Upper lobe of right lung (tissue), 1 donor: Measurements from ENCODE around the gene SLC35C1. TPM values are rescaled to one million over a fixed set of nuclear protein-coding genes. Genes with fewer than 3 reads are reported as not detected.

ENCODE experiments used
- ATAC-seq: fragments of 200-7000 bp; cut with Tn5 transposase; one replicate; pipeline ENCODE4 v1.9.1; 2020; ENCODE audit warnings: mild to moderate bottlenecking, moderate library complexity
- DNase-seq: peaks from one replicate; pipeline ENCODE4 v3.0.0-alpha.2; 2020
- H3K27ac ChIP-seq: fragments of 200-600 bp; one replicate; pipeline ENCODE4 v1.8.0; 2022
- H3K27me3 ChIP-seq: fragments of 200-600 bp; one replicate; pipeline ENCODE4 v1.8.0; 2022; ENCODE audit warnings: mild to moderate bottlenecking
- H3K36me3 ChIP-seq: fragments of 200-600 bp; one replicate; pipeline ENCODE4 v1.8.0; 2022
- H3K4me1 ChIP-seq: fragments of 200-600 bp; one replicate; pipeline ENCODE4 v1.8.0; 2022
- H3K4me3 ChIP-seq: fragments of 200-600 bp; one replicate; pipeline ENCODE4 v1.8.0; 2022; ENCODE audit warnings: mild to moderate bottlenecking
- H3K9me3 ChIP-seq: fragments of 200-600 bp; one replicate; pipeline ENCODE4 v1.8.0; 2022
- intact Hi-C: fragments of 100-400 bp; cut with DNase I; formaldehyde crosslinking; loops from one replicate; pipeline ENCODE4 v1.11.0; 2022
- long read RNA-seq: library from polyadenylated mRNA; unstranded; transcript quantifications from one replicate; pipeline ENCODE4 v2.0.0, GENCODE V29; 2021
- total RNA-seq: library from RNA; stranded (reverse); fragmentation: NEBNext Ultra II Directional; extraction: Animal tissue kit (Norgen Biotek cat#: 25700); gene quantifications from one replicate; pipeline ENCODE4 v1.2.1, GENCODE V29; 2021
- TF ChIP-seq, protein P1 (sequence below): fragments of 200-600 bp; IDR thresholded peaks from one replicate; pipeline ENCODE4 v1.8.0; 2022; ENCODE audit warnings: antibody characterized with exemption
- donor health status: DM: no; HTN: yes; CAD: no; lungs with severe emphysema.

SLC35C1 gene
- total RNA-seq = 25.1 TPM
- long read RNA-seq, full-length matches to known transcripts = 81 of 111 reads
- long read RNA-seq, partial matches to known transcripts = 22 of 111 reads
- long read RNA-seq, other reads (novel, unspliced or antisense) = 8 of 111 reads

- ATAC-seq (peak; percentile 97), DNase-seq (peak; percentile 99)
- TF ChIP-seq, protein P1, sequence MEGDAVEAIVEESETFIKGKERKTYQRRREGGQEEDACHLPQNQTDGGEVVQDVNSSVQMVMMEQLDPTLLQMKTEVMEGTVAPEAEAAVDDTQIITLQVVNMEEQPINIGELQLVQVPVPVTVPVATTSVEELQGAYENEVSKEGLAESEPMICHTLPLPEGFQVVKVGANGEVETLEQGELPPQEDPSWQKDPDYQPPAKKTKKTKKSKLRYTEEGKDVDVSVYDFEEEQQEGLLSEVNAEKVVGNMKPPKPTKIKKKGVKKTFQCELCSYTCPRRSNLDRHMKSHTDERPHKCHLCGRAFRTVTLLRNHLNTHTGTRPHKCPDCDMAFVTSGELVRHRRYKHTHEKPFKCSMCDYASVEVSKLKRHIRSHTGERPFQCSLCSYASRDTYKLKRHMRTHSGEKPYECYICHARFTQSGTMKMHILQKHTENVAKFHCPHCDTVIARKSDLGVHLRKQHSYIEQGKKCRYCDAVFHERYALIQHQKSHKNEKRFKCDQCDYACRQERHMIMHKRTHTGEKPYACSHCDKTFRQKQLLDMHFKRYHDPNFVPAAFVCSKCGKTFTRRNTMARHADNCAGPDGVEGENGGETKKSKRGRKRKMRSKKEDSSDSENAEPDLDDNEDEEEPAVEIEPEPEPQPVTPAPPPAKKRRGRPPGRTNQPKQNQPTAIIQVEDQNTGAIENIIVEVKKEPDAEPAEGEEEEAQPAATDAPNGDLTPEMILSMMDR = peak; percentile 15
- intact Hi-C loops = no loop called here
- Histone ChIP-seq H3K4me3 (peak within 1 kb of the TSS; percentile 78), H3K27ac (peak within 1 kb of the TSS; percentile 91), H3K36me3 (peaks cover 7% of the 10 kb centered on the region), H3K27me3 (no peaks in the 10 kb centered on the region), H3K4me1 (peaks cover 40% of the 10 kb centered on the region), H3K9me3 (no peaks in the 10 kb centered on the region)
Measured at GRCh38 chr11:45804761-45805304, at the start of gene SLC35C1. Gene SLC35C1, plus strand, starts transcription at chr11:45805149. Its CDS starts 653 bp downstream, at chr11:45805802.

DNA sequence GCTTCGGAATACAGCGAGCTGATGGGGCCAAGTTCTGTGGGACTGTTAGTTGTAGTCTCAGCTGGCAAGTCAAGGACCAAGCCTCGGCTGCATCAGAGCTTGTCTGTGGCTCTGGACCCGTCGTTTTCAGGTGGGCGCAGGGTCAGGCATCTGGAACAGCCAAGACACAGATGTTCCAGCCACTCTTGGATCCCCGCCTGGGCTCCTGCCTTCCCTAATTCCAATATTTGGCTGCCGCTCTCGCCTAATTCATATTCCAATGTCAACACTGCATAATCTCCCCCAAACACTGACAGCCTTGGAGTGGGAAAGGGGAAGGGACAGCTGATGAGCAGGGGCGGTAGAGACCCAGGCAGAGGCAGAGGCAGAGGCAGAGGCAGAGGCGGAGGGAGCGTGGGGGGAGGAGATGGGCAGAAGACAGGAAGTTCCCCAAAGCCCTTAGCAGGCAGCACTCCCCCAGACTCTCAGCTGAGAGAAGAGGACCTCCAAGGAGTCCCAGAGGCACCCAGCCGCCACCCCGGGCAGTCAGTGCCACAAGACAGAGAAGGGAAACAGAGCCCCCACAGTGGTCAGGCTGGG is 49.6 kb upstream of the SLC35C1 start:
- Histone ChIP-seq H3K27ac (no peak overlapping the region), H3K9me3 (no peaks in the 10 kb centered on the region), H3K36me3 (no peaks in the 10 kb centered on the region), H3K4me3 (no peak overlapping the region), H3K4me1 (no peaks in the 10 kb centered on the region), H3K27me3 (peaks cover 6% of the 10 kb centered on the region)
- ATAC-seq (no peak), DNase-seq (no peak)
- TF ChIP-seq, protein P1 = no peak
- intact Hi-C loops = no loop called here

- Histone ChIP-seq H3K27ac (no peak overlapping the region), H3K4me1 (no peaks in the 10 kb centered on the region), H3K4me3 (no peak overlapping the region), H3K27me3 (peaks cover 5% of the 10 kb centered on the region), H3K36me3 (no peaks in the 10 kb centered on the region), H3K9me3 (no peaks in the 10 kb centered on the region)
- ATAC-seq (no peak), DNase-seq (no peak)
- intact Hi-C loops = no loop called here
- TF ChIP-seq, protein P1 = no peak
Measured at GRCh38 chr11:45756384-45757010, 48.5 kb upstream of the SLC35C1 start.

GRCh38 chr11:45757672-45758071 is 47.3 kb upstream of the SLC35C1 start:
- Histone ChIP-seq H3K27me3 (peaks cover 5% of the 10 kb centered on the region), H3K4me3 (no peak overlapping the region), H3K27ac (no peak overlapping the region), H3K36me3 (no peaks in the 10 kb centered on the region), H3K9me3 (no peaks in the 10 kb centered on the region), H3K4me1 (no peaks in the 10 kb centered on the region)
- ATAC-seq (no peak), DNase-seq (no peak)
- TF ChIP-seq, protein P1 = no peak
- intact Hi-C loops = no loop called here

DNA sequence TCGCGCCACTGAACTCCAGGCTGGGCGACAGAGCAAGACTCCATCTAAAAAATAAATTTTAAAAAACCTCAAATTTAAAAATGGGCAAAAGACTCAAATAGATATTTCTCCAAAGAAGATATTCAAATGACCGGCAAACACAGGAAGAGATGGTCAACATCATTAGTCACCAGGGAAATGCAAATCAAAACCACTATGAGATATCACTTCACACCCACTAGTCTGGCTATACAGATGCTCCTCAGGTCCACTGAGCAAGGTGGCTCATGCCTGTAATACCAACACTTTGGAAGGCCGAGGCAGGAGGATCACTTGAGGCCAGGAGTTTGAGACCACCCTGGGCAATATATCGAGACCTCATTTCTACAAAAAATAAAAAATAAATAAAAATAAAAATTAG is 43.3 kb upstream of the SLC35C1 start:
- no peaks in the 10 kb centered on the region for H3K36me3 ChIP-seq
- no peaks in the 10 kb centered on the region for H3K9me3 ChIP-seq
- DNase-seq (no peak), ATAC-seq (no peak)
- H3K27me3 ChIP-seq = peaks cover 5% of the 10 kb centered on the region
- no peaks in the 10 kb centered on the region for H3K4me1 ChIP-seq
- TF ChIP-seq, protein P1 = no peak
- no peak overlapping the region for H3K27ac ChIP-seq
- H3K4me3 ChIP-seq = no peak overlapping the region
- intact Hi-C loops = no loop called here
